GM19397 (cell line): ENCODE results near the gene MUC6.

Source experiments
- ATAC-seq: cut with Tn5 transposase; IDR thresholded peaks from one replicate; pipeline ENCODE4 v1.9.1; 2021; ENCODE audit warnings: mild to moderate bottlenecking, moderate library complexity; ENCODE audit not compliant: unreplicated experiment

The MUC6 gene

GRCh38 chr11:1052133-1053011 is 15.9 kb upstream of the MUC6 start:
- no peak for ATAC-seq

- ATAC-seq: no peak
Measured at GRCh38 chr11:1051356-1052132, 15.0 kb upstream of the MUC6 start.

GRCh38 chr11:1050581-1051355 is 14.2 kb upstream of the MUC6 start:
- ATAC-seq: no peak

DNA sequence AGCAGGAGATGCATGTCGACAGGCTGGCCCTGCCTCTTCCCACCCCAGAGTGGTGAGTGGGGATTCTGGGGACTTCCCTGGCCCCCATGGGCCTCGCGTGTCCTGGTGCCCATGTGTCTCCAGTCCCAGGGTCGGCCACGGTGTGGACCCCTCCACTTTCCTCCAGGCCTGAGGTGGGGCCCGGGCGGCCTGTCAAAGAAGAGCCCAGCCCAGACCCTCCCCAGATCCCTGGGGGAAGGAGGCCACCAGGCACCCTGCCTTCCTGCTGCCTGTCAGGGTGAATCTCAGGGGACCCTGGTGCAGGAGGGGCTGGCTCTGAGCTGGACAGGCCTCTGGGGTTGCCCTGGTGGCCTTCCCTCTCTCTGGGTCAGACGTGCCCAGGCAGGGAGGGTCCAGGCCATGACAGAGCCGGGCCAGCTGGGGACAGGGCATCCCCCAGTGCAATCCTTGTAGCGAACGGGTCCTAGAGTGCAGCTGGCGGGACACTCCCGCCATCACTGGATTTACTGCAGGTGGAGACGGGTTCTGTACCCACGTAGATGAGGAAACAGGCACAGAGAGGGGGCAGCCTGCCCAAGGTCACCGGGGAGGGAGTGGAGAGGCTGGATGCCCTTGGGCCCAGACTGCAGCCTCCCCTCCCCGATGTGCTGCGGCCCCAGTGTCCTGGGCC is 13.5 kb upstream of the MUC6 start:
- no peak for ATAC-seq

- no peak for ATAC-seq
Measured at GRCh38 chr11:1049431-1049891, 12.9 kb upstream of the MUC6 start.

GRCh38 chr11:1049071-1049405 is 12.5 kb upstream of the MUC6 start:
- ATAC-seq: no peak

DNA sequence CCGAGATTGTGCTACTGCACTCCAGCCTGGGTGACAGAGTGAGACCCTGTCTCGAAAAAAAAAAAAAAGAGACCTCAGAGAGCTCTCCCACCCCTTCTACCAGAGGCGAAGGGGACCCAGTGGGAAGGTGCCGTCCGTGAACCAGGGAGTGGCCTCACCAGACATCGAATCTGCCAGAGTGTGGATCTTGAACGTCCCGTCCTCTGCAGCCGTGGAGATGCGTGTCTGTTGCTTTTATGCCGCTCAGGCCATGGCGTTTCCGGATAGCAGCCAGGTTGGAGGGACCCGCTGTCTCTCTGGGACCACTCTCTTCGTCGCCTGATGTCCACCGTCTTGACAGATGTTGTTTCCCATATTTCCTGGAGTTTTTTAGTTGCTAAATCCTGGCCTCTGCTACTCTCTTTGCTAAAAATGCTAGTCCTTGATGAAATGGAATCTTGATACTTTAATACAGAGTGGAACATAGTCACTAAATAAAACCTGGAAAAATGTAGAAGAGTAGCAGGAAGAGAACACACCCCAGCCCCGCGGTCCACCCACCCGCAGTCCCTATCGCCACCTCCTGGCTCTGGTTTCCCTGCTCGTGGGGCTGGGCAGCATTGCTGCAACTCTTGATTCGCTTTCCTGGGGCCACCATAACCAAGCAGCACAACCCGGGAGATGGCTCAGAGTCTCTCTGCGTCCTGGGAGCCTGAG is 12.0 kb upstream of the MUC6 start:
- no peak for ATAC-seq

DNA sequence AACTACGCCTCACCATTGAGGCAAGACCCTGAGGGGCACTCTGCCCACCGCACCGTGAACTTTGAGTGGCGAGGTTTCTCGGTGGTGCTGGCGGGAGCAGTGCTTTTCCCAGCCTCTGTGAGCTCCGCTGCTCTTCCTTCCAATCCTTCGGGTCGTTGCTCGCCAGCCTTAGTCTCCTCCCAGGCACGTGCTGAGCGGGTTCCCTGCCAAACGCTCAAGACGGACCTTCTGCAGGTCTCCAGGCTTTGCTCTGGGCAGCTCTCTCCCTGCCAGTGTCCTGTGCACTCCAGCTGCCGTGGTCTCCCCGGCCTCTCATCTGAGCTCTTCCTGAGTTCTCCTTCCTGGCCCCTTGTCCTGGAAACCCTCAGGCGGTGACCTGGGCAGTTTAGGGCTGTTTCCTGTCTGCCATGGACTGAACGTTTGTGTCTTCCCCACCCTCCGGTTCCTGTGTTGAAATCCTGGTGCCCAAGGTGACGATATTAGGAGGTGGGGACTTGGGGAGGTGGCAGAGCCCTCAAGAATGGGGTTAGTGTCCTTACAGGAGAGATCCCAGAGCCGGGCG is 11.2 kb upstream of the MUC6 start:
- no peak for ATAC-seq

GRCh38 chr11:1044160-1044559 is 7.6 kb upstream of the MUC6 start:
- ATAC-seq: no peak

GRCh38 chr11:1043563-1044096 is 7.1 kb upstream of the MUC6 start:
- no peak for ATAC-seq

GRCh38 chr11:1042626-1043562 is 6.4 kb upstream of the MUC6 start:
- no peak for ATAC-seq

- ATAC-seq: no peak
Measured at GRCh38 chr11:1041936-1042608, 5.6 kb upstream of the MUC6 start.

DNA sequence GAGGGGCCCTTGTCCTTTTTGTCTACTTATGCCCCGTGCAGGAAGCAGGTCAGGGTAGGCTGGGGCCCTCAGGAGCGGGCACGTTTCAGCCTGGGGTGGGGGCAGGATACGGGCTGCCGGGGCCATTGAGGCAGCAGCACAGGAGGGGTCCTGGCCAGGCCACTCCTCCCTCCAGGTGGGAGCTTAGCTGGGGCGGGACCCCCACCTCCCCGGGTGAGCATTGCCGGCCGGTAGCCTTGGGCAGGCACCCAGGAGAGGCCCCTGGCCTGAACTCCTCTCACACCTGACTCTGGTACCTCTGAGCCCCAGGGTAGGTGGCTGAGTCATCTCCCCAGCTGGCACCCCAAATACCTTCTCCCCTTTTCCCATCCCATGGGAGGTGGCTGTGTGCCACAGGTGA is 5.0 kb upstream of the MUC6 start:
- no peak for ATAC-seq

DNA sequence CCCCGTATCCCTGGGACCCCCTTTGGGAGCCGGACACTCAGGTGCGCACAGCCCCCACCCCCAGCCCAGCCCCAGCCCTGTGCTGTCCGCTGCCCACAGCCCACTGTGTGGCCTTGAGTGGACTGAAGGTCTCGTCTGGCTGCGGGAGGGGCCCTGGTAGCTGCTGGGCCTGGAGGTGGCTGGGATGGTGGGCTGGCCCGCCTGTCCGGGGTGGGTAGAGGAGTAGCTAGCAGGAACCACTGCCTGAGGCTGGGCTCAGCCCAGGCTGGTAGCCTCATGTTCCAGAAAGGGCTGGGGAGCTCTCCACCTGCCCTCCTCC is 4.6 kb upstream of the MUC6 start:
- no peak for ATAC-seq

DNA sequence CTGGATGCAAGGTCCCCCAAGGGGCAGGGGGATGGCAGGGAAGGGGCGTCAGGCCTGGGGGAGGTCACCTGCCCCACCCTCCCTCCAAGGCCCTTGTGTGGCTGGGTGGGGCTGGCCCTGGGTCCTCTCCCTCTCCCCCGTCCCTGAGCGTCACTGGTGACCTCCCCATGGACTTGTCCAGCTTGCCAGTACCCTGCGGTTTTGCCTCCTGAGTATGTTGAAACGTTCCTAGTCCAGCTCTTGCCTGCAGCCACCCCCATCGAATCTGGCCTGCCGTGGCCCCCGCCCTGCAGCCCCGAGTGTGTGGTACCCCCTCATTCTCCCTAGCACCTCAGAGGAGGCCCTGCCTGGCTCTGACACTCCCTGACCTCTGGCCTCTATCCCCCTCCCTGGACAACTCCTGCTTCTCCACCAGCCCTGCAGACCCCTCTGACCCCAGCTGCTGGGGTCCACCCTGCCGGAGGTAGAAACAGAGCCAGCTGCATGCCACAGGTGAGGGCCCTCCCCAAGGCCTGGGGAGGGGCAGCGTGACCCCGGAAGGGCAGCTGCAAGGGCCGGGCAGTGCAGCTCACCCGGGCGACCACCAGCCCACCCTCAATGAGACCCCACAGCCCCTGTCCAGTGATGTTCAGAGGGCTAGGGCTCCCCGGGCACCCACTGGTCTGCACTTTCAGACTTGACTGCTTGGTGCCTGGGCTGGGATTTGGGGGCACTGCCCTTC is 4.1 kb upstream of the MUC6 start:
- no peak for ATAC-seq

GRCh38 chr11:1039481-1040427 is 3.2 kb upstream of the MUC6 start:
- ATAC-seq: no peak
